Immature natural killer cell (primary cell): ENCODE results near the gene DNMBP. TPM values are rescaled to one million over a fixed set of nuclear protein-coding genes. Genes with fewer than 3 reads are reported as not detected.

Source experiments
- DNase-seq, 3 donors: peaks; one replicate each; pipeline ENCODE4 v3.0.0; 2022; ENCODE audit warnings: mixed read lengths in 1 of 3
- H3K27ac Mint-ChIP-seq, 6 donors: one replicate each; pipeline ENCODE4 v1.8.0; 2020; ENCODE audit warnings: mixed read lengths in 6 of 6, mild to moderate bottlenecking in 5 of 6, inconsistent platforms in 4 of 6, moderate library complexity in 3 of 6
- H3K27me3 Mint-ChIP-seq, 3 donors: one replicate each; pipeline ENCODE4 v1.8.0; 2020 to 2021; ENCODE audit warnings: low read depth in 3 of 3, mild to moderate bottlenecking in 3 of 3, mixed read lengths in 3 of 3, moderate library complexity in 3 of 3, inconsistent platforms in 1 of 3
- H3K36me3 Mint-ChIP-seq, 3 donors: one replicate each; pipeline ENCODE4 v1.8.0; 2020; ENCODE audit warnings: mixed read lengths in 3 of 3, inconsistent platforms in 2 of 3, mild to moderate bottlenecking in 2 of 3
- H3K4me1 Mint-ChIP-seq, 2 donors: one replicate each; pipeline ENCODE4 v1.8.0; 2020; ENCODE audit warnings: inconsistent platforms in 2 of 2, mild to moderate bottlenecking in 2 of 2, mixed read lengths in 2 of 2, moderate library complexity in 1 of 2
- H3K4me3 Mint-ChIP-seq, 5 donors: one replicate each; pipeline ENCODE4 v1.8.0; 2020; ENCODE audit warnings: mild to moderate bottlenecking in 5 of 5, mixed read lengths in 5 of 5, inconsistent platforms in 3 of 5, moderate library complexity in 3 of 5
- H3K9me3 Mint-ChIP-seq, 6 donors: one replicate each; pipeline ENCODE4 v1.8.0; 2020; ENCODE audit warnings: mild to moderate bottlenecking in 6 of 6, mixed read lengths in 6 of 6, inconsistent platforms in 4 of 6, moderate library complexity in 3 of 6
- polyA plus RNA-seq, 3 donors: library from polyadenylated mRNA; unstranded; fragments of 300-500 nt; fragmentation: Illumina TruSeq; gene quantifications; one replicate each; pipeline ENCODE4 v1.2.3, GENCODE V29; 2021

DNMBP gene
- polyA plus RNA-seq, 3 donors from 2014 or later: 0.41 to 2.8 TPM; not detected in 1

DNA sequence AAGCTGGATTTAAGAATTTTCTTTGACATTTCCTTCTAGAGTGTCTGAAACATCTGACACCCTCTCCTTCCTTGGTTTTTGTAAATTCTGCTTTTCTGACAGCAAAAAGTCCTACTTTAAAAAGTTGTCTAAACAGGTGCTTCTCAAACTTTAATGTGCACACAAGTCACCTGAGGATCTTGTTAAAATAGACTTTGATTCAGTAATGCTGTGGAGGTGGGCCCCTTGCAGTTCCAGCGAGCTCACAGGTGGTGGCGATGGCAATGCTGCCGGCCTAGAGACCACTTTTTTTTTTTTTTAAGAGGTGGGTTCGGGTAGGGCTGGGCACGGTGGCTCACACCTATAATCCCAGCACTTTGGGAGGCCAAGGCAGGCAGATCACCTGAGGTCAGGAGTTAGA, 150.2 kb downstream of the DNMBP start:
- no peak for DNase-seq
- no peak overlapping the region for H3K27ac Mint-ChIP-seq

DNA sequence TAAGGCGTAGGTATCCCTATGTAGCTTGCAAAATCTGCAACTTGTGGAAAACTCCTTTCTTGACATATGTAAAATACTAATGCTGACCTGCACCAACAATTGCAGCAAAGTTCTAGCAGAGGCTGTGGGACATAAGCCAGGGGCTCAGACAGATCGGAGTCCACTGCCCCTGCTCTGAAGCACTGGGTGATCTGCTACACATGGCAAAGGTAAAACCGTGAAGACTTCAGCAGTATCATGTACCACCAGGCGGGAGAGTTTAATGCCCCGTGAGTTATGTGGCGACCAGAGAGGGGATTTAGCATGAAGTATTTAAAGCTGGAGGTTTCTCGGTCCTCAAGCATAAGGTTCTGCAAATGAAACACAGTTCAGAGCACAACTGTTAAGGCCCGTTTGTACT, 150.9 kb downstream of the DNMBP start:
- DNase-seq: no peak
- no peak overlapping the region for H3K4me3 Mint-ChIP-seq
- no peaks in the 10 kb centered on the region for H3K9me3 Mint-ChIP-seq
- H3K27ac Mint-ChIP-seq: no peak overlapping the region
- H3K36me3 Mint-ChIP-seq: no peaks in the 10 kb centered on the region
- H3K4me1 Mint-ChIP-seq: no peaks in the 10 kb centered on the region
- H3K27me3 Mint-ChIP-seq: peaks cover 0 to 8% (median 6%) of the 10 kb centered on the region in 3 donors

More for the DNA sequence above, 150.2 kb downstream of the DNMBP start:
- Mint-ChIP-seq H3K4me3 (no peak overlapping the region), H3K36me3 (no peaks in the 10 kb centered on the region), H3K9me3 (no peaks in the 10 kb centered on the region), H3K27me3 (peaks cover 2 to 10% (median 8%) of the 10 kb centered on the region in 3 donors), H3K4me1 (no peaks in the 10 kb centered on the region)

DNA sequence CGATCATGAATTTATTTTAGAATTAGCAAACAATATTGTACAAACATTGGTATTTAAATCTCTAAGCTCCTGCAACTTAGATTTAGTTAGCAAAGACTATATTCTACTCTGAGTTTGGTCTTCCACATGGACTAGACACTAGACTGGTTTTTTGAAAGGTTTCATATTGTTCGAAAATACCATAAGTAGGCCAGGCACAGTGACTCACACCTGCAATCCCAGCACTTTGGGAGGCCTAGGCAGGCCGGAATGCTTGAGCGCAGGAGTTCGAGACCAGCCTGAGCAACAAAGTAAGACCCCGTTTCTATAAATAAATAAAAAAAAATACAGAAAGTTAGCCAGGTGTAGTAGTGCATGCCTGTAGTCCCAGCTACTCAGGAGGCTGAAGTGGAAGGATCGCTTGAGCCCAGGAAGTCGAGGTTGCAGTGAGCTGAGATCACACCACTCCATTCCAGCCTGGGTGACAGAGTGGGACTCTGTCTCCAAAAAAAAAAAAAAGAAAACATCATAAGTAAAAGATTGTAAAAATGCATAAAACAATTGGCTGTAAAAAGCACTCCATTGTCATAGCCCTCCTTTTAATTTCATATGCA, 154.2 kb downstream of the DNMBP start:
- no peak overlapping the region for H3K27ac Mint-ChIP-seq
- H3K27me3 Mint-ChIP-seq: peaks cover 0 to 4% (median 2%) of the 10 kb centered on the region in 3 donors
- peaks cover 0 to 13% (median 5%) of the 10 kb centered on the region in 3 donors for H3K36me3 Mint-ChIP-seq
- no peak overlapping the region for H3K4me3 Mint-ChIP-seq
- H3K4me1 Mint-ChIP-seq: no peaks in the 10 kb centered on the region
- no peak for DNase-seq
- H3K9me3 Mint-ChIP-seq: no peaks in the 10 kb centered on the region

DNA sequence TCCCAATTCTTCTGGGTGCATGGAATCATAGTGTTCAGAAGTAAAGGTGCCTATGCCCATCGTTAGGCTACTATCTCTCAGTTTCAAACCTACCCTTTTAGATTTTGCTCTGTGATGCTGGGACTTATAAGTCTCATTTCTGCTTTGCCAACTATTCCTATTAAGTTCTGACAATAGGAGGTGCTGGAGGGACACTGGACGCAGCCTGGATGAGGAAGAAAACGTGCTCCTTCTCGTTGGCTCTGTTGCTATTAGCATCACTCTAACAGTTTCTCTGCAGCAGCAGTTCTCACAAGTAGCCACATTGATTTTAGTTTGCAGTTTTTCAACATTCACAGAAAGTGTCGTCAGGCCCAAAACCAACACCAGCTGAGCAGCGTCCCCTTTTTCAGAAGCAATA, 154.9 kb downstream of the DNMBP start:
- H3K36me3 Mint-ChIP-seq: peaks cover 0 to 14% (median 5%) of the 10 kb centered on the region in 3 donors
- H3K9me3 Mint-ChIP-seq: no peaks in the 10 kb centered on the region
- H3K4me3 Mint-ChIP-seq: no peak overlapping the region
- peaks cover 0 to 2% (median 0%) of the 10 kb centered on the region in 3 donors for H3K27me3 Mint-ChIP-seq
- H3K4me1 Mint-ChIP-seq: no peaks in the 10 kb centered on the region
- H3K27ac Mint-ChIP-seq: no peak overlapping the region
- DNase-seq: no peak

DNA sequence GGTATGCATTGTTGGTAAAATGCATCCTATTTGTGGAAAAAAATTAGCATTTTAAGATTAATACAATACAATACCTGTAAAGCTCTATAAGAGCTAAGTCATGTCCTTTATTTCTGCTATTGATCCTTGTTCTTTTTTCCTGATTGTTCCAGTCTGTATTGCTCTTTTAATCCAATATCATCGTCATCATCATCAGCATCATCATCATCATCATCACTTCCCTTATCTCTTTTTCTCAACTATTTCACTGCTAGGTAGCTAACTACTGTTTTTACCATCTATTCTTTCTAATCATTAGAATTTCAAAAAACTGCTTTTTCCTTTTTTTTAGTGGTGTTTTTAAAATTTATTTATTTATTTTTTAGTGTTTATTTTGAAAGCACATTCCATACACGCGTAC, 156.1 kb downstream of the DNMBP start:
- H3K9me3 Mint-ChIP-seq: no peaks in the 10 kb centered on the region
- no peak overlapping the region for H3K4me3 Mint-ChIP-seq
- no peaks in the 10 kb centered on the region for H3K4me1 Mint-ChIP-seq

DNA sequence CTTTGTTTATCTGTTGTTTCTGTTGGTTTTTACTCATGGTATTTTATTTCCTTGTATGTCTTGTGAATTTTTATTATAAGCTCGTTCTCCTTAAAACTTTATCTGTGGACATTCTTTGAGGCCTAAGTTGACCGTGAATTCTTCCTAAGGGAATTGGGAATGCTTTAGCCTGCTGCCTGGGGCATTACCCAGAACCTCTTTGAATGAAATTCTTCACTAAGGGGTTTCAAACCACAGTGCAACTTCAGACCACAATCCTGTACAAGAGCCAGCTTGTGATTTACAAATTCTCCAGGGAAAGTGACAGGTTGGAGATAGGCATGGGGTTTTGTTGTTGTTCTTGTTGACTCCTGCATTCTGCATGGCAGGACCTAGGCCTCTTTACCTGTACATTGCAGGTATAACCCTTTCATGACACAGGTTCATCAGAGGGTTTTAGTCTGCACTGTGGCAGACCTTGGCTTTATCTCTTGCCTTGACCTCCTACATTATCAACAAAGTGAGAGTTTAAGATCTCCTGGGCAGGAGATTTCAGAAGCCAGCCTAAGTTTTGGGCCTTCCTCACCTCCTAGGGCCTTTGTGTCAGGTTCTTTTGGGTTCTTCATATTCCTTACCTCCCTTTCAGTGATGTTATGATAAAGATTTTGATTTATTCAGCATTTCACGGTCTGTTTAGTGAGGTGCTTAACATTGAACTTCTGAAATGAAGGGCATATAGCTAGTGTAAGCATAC, 157.1 kb downstream of the DNMBP start:
- Mint-ChIP-seq H3K27ac (no peak overlapping the region), H3K27me3 (no peaks in the 10 kb centered on the region), H3K4me1 (no peaks in the 10 kb centered on the region), H3K36me3 (peaks cover 0 to 14% (median 5%) of the 10 kb centered on the region in 3 donors), H3K4me3 (no peak overlapping the region), H3K9me3 (no peaks in the 10 kb centered on the region)
- no peak for DNase-seq

More for the DNA sequence above, 156.1 kb downstream of the DNMBP start:
- no peak for DNase-seq
- peaks cover 0 to 2% (median 0%) of the 10 kb centered on the region in 3 donors for H3K27me3 Mint-ChIP-seq
- H3K36me3 Mint-ChIP-seq: peaks cover 0 to 14% (median 5%) of the 10 kb centered on the region in 3 donors
- H3K27ac Mint-ChIP-seq: no peak overlapping the region

DNA sequence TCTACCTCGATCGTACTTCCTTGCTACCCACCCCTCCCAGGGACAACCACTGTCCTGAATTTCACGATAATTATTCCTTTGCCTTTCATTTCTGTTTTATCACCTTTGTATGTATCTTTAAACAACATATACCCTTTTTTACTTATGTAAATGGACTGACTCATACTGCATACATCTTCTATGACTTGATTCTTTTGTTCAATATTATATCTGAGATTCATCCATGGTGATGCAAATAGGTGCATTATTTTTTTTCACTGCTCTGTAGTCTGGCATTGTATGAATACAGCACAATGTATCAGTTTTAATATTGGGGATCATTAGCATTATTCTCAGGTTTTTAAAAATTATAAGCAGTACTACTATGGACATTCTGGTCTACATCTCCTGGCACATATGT, 157.9 kb downstream of the DNMBP start:
- peaks cover 0 to 14% (median 5%) of the 10 kb centered on the region in 3 donors for H3K36me3 Mint-ChIP-seq
- H3K4me3 Mint-ChIP-seq: no peak overlapping the region
- no peak for DNase-seq
- no peaks in the 10 kb centered on the region for H3K27me3 Mint-ChIP-seq
- H3K27ac Mint-ChIP-seq: no peak overlapping the region
- H3K4me1 Mint-ChIP-seq: no peaks in the 10 kb centered on the region
- no peaks in the 10 kb centered on the region for H3K9me3 Mint-ChIP-seq

DNA sequence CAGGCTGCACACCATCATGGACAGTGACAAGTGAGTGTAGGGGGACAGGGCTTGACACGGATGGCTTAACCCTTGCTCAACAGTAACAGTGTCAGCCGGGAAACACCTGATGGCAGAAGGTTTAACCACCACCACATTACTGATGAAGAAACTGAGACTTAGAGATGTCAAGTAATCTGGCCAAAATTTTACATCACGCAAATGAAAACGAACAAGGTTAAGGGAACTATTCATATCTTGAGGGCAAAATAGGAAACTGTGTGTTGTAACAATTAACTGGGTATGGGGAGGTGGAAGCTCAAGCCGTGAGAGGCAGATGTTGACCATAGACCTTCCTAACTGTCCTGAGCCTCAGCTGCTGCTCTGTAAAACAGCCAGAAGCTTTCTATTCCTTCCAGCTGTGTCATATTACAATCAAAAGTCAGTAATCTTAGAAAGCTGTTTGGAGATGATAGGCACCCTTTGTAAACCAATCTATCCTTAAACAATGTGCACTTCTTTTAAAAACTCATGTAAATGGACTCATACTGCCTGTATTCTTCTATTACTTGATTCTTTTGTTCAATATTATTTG, 158.9 kb downstream of the DNMBP start:
- H3K36me3 Mint-ChIP-seq: peaks cover 0 to 14% (median 5%) of the 10 kb centered on the region in 3 donors
- DNase-seq: no peak
- H3K27ac Mint-ChIP-seq: no peak overlapping the region
- H3K4me1 Mint-ChIP-seq: peaks cover 6 to 7% of the 10 kb centered on the region in 2 donors
- no peaks in the 10 kb centered on the region for H3K27me3 Mint-ChIP-seq
- no peaks in the 10 kb centered on the region for H3K9me3 Mint-ChIP-seq
- H3K4me3 Mint-ChIP-seq: no peak overlapping the region

DNA sequence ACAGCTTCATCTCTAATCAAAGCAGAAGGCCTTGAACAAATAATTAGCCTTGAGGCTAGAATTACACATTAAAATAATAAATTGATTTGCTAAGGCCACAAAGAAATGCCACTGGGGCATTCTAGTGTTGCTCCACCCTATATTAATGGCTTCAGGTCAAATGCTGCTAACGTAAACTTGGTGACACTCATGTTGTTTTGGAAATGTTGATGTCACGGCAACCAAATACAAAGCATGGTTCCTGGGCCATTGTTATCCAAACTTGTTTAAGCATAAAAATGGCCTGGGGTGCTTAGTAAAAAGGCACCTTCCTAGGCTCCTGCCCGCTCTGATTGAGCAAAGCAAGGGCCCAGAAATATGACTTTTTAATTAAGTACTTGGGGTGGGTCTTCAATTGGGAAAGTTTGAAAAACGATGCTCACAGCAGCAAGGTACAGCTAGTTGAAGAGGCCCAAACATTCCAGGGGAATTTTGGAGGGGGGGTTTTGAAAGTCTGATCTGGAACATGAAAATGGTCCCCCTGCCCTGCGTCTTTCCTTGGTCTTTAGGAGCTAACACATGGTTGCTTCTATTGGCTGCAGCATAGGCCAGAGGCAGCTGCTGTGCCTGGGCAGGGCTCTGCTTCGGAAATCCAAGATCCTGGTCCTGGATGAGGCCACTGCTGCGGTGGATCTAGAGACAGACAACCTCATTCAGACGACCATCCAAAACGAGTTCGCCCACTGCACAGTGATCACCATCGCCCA, 159.6 kb downstream of the DNMBP start:
- no peak overlapping the region for H3K27ac Mint-ChIP-seq
- no peaks in the 10 kb centered on the region for H3K9me3 Mint-ChIP-seq
- DNase-seq: no peak
- H3K36me3 Mint-ChIP-seq: peaks cover 0 to 14% (median 5%) of the 10 kb centered on the region in 3 donors
- H3K4me1 Mint-ChIP-seq: peaks cover 8 to 11% of the 10 kb centered on the region in 2 donors
- H3K27me3 Mint-ChIP-seq: no peaks in the 10 kb centered on the region
- no peak overlapping the region for H3K4me3 Mint-ChIP-seq

DNA sequence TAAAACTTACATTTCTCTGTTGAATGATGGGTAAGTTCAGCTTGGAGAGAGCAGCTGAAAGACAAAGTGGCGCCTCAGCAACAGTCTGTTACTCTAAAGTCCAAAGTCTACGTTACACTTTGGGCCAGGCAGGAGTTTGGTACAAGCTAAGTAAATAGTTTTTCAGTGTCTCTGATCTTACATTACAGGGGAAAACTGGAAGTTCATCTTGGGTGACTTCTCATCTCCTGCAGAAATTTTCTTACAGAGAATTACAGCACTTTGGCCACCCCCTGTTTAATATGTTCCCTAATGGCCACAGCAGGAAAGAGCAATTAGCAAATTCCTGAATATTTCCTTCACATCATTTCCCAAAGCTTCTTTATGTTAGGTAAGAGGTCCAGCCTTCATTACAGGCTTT, 160.2 kb downstream of the DNMBP start:
- no peaks in the 10 kb centered on the region for H3K9me3 Mint-ChIP-seq
- no peak overlapping the region for H3K27ac Mint-ChIP-seq
- no peak overlapping the region for H3K4me3 Mint-ChIP-seq
- H3K36me3 Mint-ChIP-seq: peaks cover 0 to 14% (median 5%) of the 10 kb centered on the region in 3 donors
- no peak for DNase-seq
- peaks cover 8 to 11% of the 10 kb centered on the region in 2 donors for H3K4me1 Mint-ChIP-seq
- peaks cover 0 to 2% (median under 1%) of the 10 kb centered on the region in 3 donors for H3K27me3 Mint-ChIP-seq

DNA sequence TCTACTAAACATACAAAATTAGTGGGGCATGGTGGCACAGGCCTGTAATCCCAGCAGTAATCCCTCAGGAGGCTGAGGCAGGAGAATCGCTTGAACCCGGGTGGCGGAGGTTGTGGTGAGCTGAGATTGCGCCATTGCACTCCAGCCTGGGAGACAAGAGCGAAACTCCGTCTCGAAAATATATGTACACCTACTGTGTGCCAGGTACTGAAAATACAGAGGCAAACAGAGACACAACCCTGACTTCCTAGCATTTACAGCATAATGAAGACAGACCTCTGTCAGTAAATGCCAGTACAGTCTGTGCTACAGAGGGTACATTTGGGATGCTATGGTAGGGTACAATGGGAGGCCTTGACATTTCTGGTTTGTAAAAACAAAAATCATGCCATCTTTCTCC, 160.7 kb downstream of the DNMBP start:
- Mint-ChIP-seq H3K27ac (no peak overlapping the region), H3K4me3 (no peak overlapping the region), H3K4me1 (peaks cover 8 to 11% of the 10 kb centered on the region in 2 donors), H3K9me3 (no peaks in the 10 kb centered on the region), H3K36me3 (peaks cover 0 to 14% (median 5%) of the 10 kb centered on the region in 3 donors), H3K27me3 (peaks cover 0 to 2% (median 2%) of the 10 kb centered on the region in 3 donors)
- no peak for DNase-seq

DNA sequence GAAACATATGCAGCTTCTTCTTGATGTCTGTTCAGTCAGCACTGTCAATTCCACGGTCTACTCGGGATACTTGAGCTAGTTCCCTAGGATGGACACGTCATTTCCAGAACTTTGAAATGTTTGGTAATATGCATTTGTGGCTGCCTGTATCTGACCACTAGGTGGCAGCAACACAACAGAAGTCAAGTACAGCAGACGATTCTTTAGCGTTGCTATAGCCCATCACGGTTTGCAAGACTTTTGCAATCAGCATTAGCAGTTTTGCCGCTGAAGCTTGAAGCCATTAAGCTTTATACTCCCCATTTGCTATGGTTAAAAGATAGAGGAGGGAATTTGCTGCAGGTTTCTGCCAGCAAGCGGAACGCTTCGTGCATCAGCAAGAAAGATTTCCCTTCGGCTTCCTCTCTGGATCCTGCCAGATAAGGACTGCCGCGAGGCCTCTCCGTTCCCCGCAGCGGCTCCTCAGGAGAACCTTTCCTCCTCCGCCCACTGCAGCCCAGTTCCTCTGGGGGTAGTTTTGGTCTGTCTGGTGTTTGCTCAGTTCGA, 163.8 kb downstream of the DNMBP start:
- Mint-ChIP-seq H3K9me3 (no peaks in the 10 kb centered on the region), H3K4me3 (peak overlapping the region; percentile 21 to 73 (median 69)), H3K27ac (peak overlapping the region in 1 of 6 donors; percentile 43), H3K36me3 (peaks cover 0 to 4% (median 3%) of the 10 kb centered on the region in 3 donors), H3K4me1 (peaks cover 8 to 11% of the 10 kb centered on the region in 2 donors), H3K27me3 (peaks cover 0 to 2% (median 2%) of the 10 kb centered on the region in 3 donors)
- DNase-seq: peak; percentile 63 to 72 (median 70)

DNA sequence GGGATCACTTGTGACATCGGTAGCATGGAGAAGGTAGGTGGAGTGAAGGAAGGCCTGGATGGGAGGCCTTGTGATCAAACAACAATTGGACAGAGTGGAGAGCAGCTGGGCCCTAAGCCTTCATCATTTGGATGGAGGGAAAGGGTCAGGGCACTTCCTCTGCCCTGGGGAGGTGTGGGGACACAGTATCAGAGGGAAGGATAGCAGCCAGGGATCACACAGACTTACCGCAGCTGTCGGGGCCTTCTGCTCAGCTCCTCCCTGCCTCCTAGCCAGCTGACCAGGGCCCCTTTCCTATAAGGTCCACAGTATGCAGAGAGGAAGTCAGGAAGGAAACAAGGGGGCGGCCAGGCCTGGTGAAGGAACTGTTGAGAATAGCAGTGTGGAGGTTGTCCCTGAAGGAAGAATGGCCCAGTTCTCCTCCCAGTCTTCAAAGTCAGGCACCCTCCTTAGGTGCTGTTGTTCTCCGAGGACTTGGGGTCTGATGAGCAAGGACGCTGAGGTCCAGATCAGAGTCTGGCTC, 165.3 kb downstream of the DNMBP start:
- DNase-seq: no peak
- H3K4me3 Mint-ChIP-seq: no peak overlapping the region
- H3K36me3 Mint-ChIP-seq: no peaks in the 10 kb centered on the region
- H3K4me1 Mint-ChIP-seq: peaks cover 8 to 11% of the 10 kb centered on the region in 2 donors
- H3K9me3 Mint-ChIP-seq: no peaks in the 10 kb centered on the region
- H3K27me3 Mint-ChIP-seq: peaks cover 0 to 2% (median 2%) of the 10 kb centered on the region in 3 donors
- H3K27ac Mint-ChIP-seq: no peak overlapping the region
